A673 (cell line): ENCODE results near the gene ATP6V1F. TPM values are rescaled to one million over a fixed set of nuclear protein-coding genes. Genes with fewer than 3 reads are reported as not detected.

Source experiments
- BruUV-seq: library from RNA; stranded (reverse); fragments of 400-500 nt; replicated peaks from 2 replicates; lab custom pipeline; 2021; lab: Mats Ljungman, UMichigan
- CTCF ChIA-PET: fragments of 300-600 bp; sonication (Branson Sonifier 250); formaldehyde crosslinking; loops from one replicate; lab custom pipeline; 2022; ENCODE audit warnings: antibody characterized with exemption; lab: Charles Lee
- POLR2A ChIA-PET: fragments of 300-600 bp; sonication (Branson Sonifier 250); formaldehyde crosslinking; loops from one replicate; lab custom pipeline; 2022; ENCODE audit warnings: antibody characterized with exemption; ENCODE audit not compliant: low non-redundant PET; lab: Charles Lee
- DNase-seq: peaks from one replicate; pipeline ENCODE4 v3.0.0-alpha.2; 2015; ENCODE audit warnings: low spot score
- H3K27ac ChIP-seq: fragments of 200-600 bp; sonication (generic); 2 replicates; pipeline ENCODE4 v1.5.1; 2016; ENCODE audit warnings: mixed run types, low read depth, mild to moderate bottlenecking, mixed read lengths, antibody characterized with exemption, low read length; ENCODE audit not compliant: poor library complexity, severe bottlenecking
- H3K27me3 ChIP-seq: fragments of 200-600 bp; sonication (generic); replicated peaks from 2 replicates; pipeline ENCODE4 v1.6.1; 2017; ENCODE audit warnings: mixed run types, low read depth, mild to moderate bottlenecking, mixed read lengths, antibody characterized with exemption, low read length; ENCODE audit not compliant: insufficient read depth, poor library complexity
- H3K36me3 ChIP-seq: fragments of 200-600 bp; sonication (generic); 2 replicates; pipeline ENCODE4 v1.6.1; 2016; ENCODE audit warnings: mixed run types, mild to moderate bottlenecking, mixed read lengths, antibody characterized with exemption, low read length; ENCODE audit not compliant: insufficient read depth, poor library complexity, severe bottlenecking
- H3K4me1 ChIP-seq: fragments of 200-600 bp; sonication (generic); 2 replicates; pipeline ENCODE4 v1.6.1; 2017; ENCODE audit warnings: mixed run types, mild to moderate bottlenecking, mixed read lengths, antibody characterized with exemption, low read length; ENCODE audit not compliant: insufficient read depth, poor library complexity, severe bottlenecking
- H3K4me3 ChIP-seq: fragments of 200-600 bp; sonication (generic); 2 replicates; pipeline ENCODE4 v1.5.1; 2016; ENCODE audit warnings: low read depth, mixed run types, mild to moderate bottlenecking, mixed read lengths, low read length; ENCODE audit not compliant: poor library complexity, severe bottlenecking
- H3K9me3 ChIP-seq: fragments of 200-600 bp; sonication (generic); 2 replicates; pipeline ENCODE4 v1.6.1; 2016; ENCODE audit warnings: mixed run types, low read depth, mild to moderate bottlenecking, mixed read lengths, antibody characterized with exemption, low read length; ENCODE audit not compliant: poor library complexity, severe bottlenecking
- EZH2 ChIP-seq: fragments of 200-600 bp; sonication (generic); IDR thresholded peaks from 2 replicates; pipeline ENCODE4 v1.6.1; 2017; ENCODE audit warnings: borderline replicate concordance, low read depth, mild to moderate bottlenecking, mixed read lengths, antibody characterized with exemption, low read length; ENCODE audit not compliant: poor library complexity, severe bottlenecking
- intact Hi-C: fragments of 100-400 bp; cut with micrococcal nuclease; formaldehyde crosslinking; loops from one replicate; pipeline ENCODE4 v1.10.0; 2022; ENCODE audit not compliant: unreplicated experiment
- total RNA-seq: library from RNA; stranded (reverse); gene quantifications from 2 replicates; pipeline ENCODE4 v1.2.3, GENCODE V29; 2021
- TF ChIP-seq, protein P1 (sequence below): fragments of 300-800, 200-600 bp; sonication (generic); conservative IDR thresholded peaks from 2 replicates; pipeline ENCODE4 v1.5.1; 2017; ENCODE audit warnings: low read depth, mild to moderate bottlenecking, antibody characterized with exemption, low read length, moderate library complexity, mixed read lengths

The ATP6V1F gene
- total RNA-seq, 1 experiment from 2014 or later, result 148 TPM

DNA sequence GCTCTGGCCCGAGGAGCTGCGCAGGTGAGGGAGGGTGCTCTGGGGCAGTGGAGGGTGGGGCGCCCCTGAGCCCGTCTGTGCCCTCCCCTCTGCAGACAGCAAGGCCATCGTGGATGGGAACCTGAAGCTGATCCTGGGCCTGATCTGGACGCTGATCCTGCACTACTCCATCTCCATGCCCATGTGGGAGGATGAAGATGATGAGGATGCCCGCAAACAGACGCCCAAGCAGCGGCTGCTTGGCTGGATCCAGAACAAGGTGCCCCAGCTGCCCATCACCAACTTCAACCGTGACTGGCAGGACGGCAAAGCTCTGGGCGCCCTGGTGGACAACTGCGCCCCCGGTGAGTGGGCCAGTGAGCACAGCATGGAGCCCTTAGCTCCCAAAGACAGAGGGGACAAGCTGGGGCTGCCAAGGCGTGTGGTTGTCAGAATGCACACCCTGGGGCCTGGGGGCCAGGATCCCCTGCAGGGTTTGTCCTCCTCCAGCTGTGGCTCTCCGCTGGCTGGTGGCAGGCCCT is 27.4 kb upstream of the ATP6V1F start:
- intact Hi-C loops, result no loop called here
- BruUV-seq, result no TSS peak
- ChIA-PET CTCF (no interaction called here), POLR2A (no interaction called here)
- H3K36me3 ChIP-seq, result no peaks in the 10 kb centered on the region
- H3K27me3 ChIP-seq, result no peaks in the 10 kb centered on the region
- no peak overlapping the region for H3K27ac ChIP-seq
- peaks cover 28% of the 10 kb centered on the region for H3K4me1 ChIP-seq
- TF ChIP-seq EZH2, result no peak
- TF ChIP-seq, protein P1, sequence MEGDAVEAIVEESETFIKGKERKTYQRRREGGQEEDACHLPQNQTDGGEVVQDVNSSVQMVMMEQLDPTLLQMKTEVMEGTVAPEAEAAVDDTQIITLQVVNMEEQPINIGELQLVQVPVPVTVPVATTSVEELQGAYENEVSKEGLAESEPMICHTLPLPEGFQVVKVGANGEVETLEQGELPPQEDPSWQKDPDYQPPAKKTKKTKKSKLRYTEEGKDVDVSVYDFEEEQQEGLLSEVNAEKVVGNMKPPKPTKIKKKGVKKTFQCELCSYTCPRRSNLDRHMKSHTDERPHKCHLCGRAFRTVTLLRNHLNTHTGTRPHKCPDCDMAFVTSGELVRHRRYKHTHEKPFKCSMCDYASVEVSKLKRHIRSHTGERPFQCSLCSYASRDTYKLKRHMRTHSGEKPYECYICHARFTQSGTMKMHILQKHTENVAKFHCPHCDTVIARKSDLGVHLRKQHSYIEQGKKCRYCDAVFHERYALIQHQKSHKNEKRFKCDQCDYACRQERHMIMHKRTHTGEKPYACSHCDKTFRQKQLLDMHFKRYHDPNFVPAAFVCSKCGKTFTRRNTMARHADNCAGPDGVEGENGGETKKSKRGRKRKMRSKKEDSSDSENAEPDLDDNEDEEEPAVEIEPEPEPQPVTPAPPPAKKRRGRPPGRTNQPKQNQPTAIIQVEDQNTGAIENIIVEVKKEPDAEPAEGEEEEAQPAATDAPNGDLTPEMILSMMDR, result no peak
- no peak for DNase-seq
- H3K4me3 ChIP-seq, result no peak overlapping the region
- no peaks in the 10 kb centered on the region for H3K9me3 ChIP-seq

DNA sequence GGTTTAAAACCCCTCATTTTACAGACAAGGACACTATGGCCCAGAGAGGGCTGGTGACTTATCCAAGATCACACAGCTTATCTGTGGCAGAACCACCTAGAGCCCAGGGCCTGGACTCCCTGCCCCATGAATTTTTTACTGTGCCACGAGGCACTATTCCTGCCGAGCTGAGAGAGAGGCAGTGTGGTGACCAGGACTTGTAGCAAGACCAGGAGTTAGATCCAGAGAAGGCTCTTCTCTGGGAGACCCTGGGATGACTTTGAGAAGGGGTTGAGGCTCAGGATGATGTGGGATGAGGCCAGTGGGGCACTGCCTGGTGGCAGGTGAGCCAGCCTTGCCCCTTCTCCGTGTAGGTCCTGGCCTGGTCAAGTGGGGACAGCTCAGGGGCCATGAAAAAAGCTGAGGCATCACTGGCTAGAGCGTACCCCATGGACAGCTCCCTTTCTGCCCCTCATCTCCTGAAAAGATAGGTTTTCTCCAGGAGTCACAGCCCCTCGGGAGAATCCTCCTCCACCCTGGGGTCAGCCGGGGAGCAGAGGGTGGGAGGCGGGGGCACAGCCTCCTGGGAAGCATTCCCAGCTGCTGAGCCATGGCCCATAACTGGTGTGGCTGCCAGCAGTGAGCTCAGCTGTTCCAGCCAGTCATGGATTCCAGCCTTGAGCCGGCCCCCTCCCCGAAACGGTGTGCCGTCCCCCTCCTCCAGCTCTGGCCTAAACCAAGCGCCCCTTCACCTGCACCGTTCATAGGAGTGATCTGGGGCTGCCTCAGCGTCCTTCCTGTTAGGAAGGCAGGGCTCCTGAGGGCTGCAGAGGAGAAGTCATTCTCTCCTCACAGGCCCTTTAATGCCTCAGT is 26.6 kb upstream of the ATP6V1F start:
- Histone ChIP-seq H3K9me3 (no peaks in the 10 kb centered on the region), H3K4me3 (no peak overlapping the region), H3K36me3 (no peaks in the 10 kb centered on the region), H3K4me1 (peaks cover 28% of the 10 kb centered on the region), H3K27ac (no peak overlapping the region), H3K27me3 (no peaks in the 10 kb centered on the region)
- ChIA-PET POLR2A (no interaction called here), CTCF (no interaction called here)
- intact Hi-C loops, result no loop called here
- no peak for DNase-seq
- TF ChIP-seq EZH2, result no peak
- TF ChIP-seq, protein P1, result no peak
- BruUV-seq, result no TSS peak

DNA sequence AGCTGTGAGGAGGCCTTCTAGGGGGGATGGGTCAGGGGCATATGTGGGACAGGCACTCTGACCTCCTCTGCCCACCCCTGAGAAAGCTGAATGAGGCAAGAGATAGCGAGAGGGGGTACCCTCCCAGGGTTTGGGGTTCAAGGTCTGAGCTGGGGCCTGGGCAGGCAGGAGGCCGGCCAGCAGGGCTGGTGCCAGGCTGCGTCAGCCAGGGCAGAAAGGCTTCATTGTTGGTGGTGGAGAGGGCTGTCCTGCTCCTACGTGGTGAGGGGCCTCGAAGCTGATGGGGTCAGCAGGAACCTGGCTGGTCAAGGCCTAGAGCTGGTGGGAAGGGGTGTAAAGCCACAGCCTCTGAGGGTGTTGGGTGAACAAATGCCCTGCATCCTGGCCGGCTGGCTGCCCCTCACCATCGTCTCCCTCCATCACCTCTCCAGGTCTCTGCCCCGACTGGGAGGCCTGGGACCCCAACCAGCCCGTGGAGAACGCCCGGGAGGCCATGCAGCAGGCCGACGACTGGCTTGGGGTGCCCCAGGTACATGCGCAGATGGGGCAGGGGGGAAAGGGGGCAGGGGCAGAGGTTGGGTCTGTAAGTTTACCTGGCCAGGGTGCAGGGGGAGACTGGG is 25.8 kb upstream of the ATP6V1F start:
- intact Hi-C loops, result no loop called here
- POLR2A ChIA-PET, result no interaction called here
- no TSS peak for BruUV-seq
- H3K27ac ChIP-seq, result no peak overlapping the region
- DNase-seq, result no peak
- H3K4me3 ChIP-seq, result no peak overlapping the region
- TF ChIP-seq EZH2, result no peak
- TF ChIP-seq, protein P1, result no peak
- peaks cover 20% of the 10 kb centered on the region for H3K4me1 ChIP-seq
- CTCF ChIA-PET, result no interaction called here
- no peaks in the 10 kb centered on the region for H3K27me3 ChIP-seq
- no peaks in the 10 kb centered on the region for H3K9me3 ChIP-seq
- no peaks in the 10 kb centered on the region for H3K36me3 ChIP-seq
